CD14-positive monocyte (primary cell): ENCODE measurements around the gene TMEM37. TPM values are rescaled to one million over a fixed set of nuclear protein-coding genes. Genes with fewer than 3 reads are reported as not detected.

Experiments
- DNase-seq, 3 donors: peaks; one replicate each; pipeline ENCODE4 v3.0.0-alpha.2; 2011 to 2022
- H2AFZ ChIP-seq: 2 replicates; pipeline ENCODE4 v1.6.0; 2012; ENCODE audit warnings: mild to moderate bottlenecking, low read depth, low read length, inconsistent platforms; ENCODE audit not compliant: insufficient read depth, poor library complexity, severe bottlenecking
- H3K27ac ChIP-seq, 2 donors: 1 replicate in 1 of 2; 2 replicates in 1 of 2; pipeline ENCODE4 v1.5.1; 2012 to 2013; ENCODE audit warnings: low read length in 2 of 2, control low read depth in 1 of 2, inconsistent platforms in 1 of 2, low read depth in 1 of 2, mild to moderate bottlenecking in 1 of 2
- H3K27me3 ChIP-seq, 2 donors: one replicate each; pipeline versions ENCODE4 v1.6.0 to v1.6.1; 2011 to 2013; ENCODE audit warnings: low read length in 2 of 2; ENCODE audit not compliant: control insufficient read depth in 2 of 2, insufficient read depth in 2 of 2
- H3K36me3 ChIP-seq, 2 donors: replicated peaks in 1 of 2; 1 replicate in 1 of 2; 2 replicates in 1 of 2; pipeline versions ENCODE4 v1.5.1 to v1.6.1; 2012 to 2013; ENCODE audit warnings: low read length in 2 of 2, control low read depth in 1 of 2, inconsistent platforms in 1 of 2, mild to moderate bottlenecking in 1 of 2; ENCODE audit not compliant: insufficient read depth in 2 of 2, control insufficient read depth in 1 of 2
- H3K4me1 ChIP-seq, 2 donors: 1 replicate in 1 of 2; 2 replicates in 1 of 2; pipeline versions ENCODE4 v1.5.1 to v1.6.1; 2012 to 2013; ENCODE audit warnings: low read length in 2 of 2, control low read depth in 1 of 2, inconsistent platforms in 1 of 2, mild to moderate bottlenecking in 1 of 2, moderate library complexity in 1 of 2; ENCODE audit not compliant: insufficient read depth in 2 of 2, control insufficient read depth in 1 of 2
- H3K4me2 ChIP-seq: replicated peaks from 2 replicates; pipeline ENCODE3; 2012; ENCODE audit warnings: low read length, moderate library complexity, mild to moderate bottlenecking; ENCODE audit not compliant: poor library complexity, severe bottlenecking; ENCODE audit errors: extremely low read depth
- H3K4me3 ChIP-seq, 3 experiments: fragments of 200-600 bp in 1 of 3; sonication (generic) in 1 of 3; replicated peaks in 1 of 3; 1 replicate in 2 of 3; 2 replicates in 1 of 3; pipeline ENCODE4 v1.5.1; 2011 to 2013; ENCODE audit warnings: low read length in 3 of 3, mild to moderate bottlenecking in 3 of 3, control low read depth in 2 of 3, low read depth in 2 of 3, inconsistent platforms in 1 of 3, moderate library complexity in 1 of 3
- H3K79me2 ChIP-seq: 2 replicates; pipeline ENCODE4 v1.6.0; 2012; ENCODE audit warnings: mild to moderate bottlenecking, control low read depth, inconsistent platforms, low read length, moderate library complexity; ENCODE audit not compliant: insufficient read depth
- H3K9ac ChIP-seq: 2 replicates; pipeline ENCODE4 v1.6.0; 2017; ENCODE audit warnings: low read length, mild to moderate bottlenecking; ENCODE audit not compliant: insufficient read depth, poor library complexity, severe bottlenecking
- H3K9me3 ChIP-seq, 2 donors: replicated peaks in 1 of 2; 1 replicate in 1 of 2; 2 replicates in 1 of 2; pipeline versions ENCODE4 v1.5.1 to v1.6.1; 2012 to 2013; ENCODE audit warnings: low read length in 2 of 2, control low read depth in 1 of 2; ENCODE audit not compliant: control insufficient read depth in 1 of 2, insufficient read depth in 1 of 2
- H4K20me1 ChIP-seq: 2 replicates; pipeline ENCODE4 v1.6.0; 2012; ENCODE audit warnings: mild to moderate bottlenecking, low read length, control low read depth, moderate library complexity; ENCODE audit not compliant: insufficient read depth
- H3K27ac Mint-ChIP-seq, 7 donors: one replicate each; pipeline ENCODE4 v1.8.0; 2020; ENCODE audit warnings: mild to moderate bottlenecking in 7 of 7, mixed read lengths in 7 of 7, moderate library complexity in 6 of 7, inconsistent platforms in 2 of 7
- H3K27me3 Mint-ChIP-seq, 3 donors: one replicate each; pipeline ENCODE4 v1.8.0; 2021 to 2022; ENCODE audit warnings: low read depth in 3 of 3, mild to moderate bottlenecking in 3 of 3, mixed read lengths in 3 of 3, moderate library complexity in 3 of 3, inconsistent platforms in 1 of 3
- H3K36me3 Mint-ChIP-seq, 2 donors: one replicate each; pipeline ENCODE4 v1.8.0; 2020; ENCODE audit warnings: mixed read lengths in 2 of 2, inconsistent platforms in 1 of 2, mild to moderate bottlenecking in 1 of 2
- H3K4me1 Mint-ChIP-seq: one replicate; pipeline ENCODE4 v1.8.0; 2020; ENCODE audit warnings: mild to moderate bottlenecking, mixed read lengths
- H3K4me3 Mint-ChIP-seq, 2 donors: one replicate each; pipeline ENCODE4 v1.8.0; 2020; ENCODE audit warnings: mild to moderate bottlenecking in 2 of 2, mixed read lengths in 2 of 2, moderate library complexity in 1 of 2
- H3K9me3 Mint-ChIP-seq, 7 donors: one replicate each; pipeline ENCODE4 v1.8.0; 2020 to 2022; ENCODE audit warnings: mixed read lengths in 7 of 7, mild to moderate bottlenecking in 6 of 7, moderate library complexity in 6 of 7, inconsistent platforms in 2 of 7
- CTCF ChIP-seq: fragments of 200-600 bp; IDR thresholded peaks from one replicate; pipeline ENCODE4 v1.8.0; 2022; ENCODE audit warnings: antibody characterized with exemption, mild to moderate bottlenecking
- WGBS: methylation state at CpG from one replicate; pipeline ENCODE4 v1.1.5; 2013; ENCODE audit warnings: missing lambda C conversion rate; ENCODE audit not compliant: insufficient coverage; 5-methylcytosine and 5-hydroxymethylcytosine counted together
- intact Hi-C, 2 donors: fragments of 100-400 bp; cut with micrococcal nuclease; formaldehyde crosslinking; loops; one replicate each; pipeline versions ENCODE4 v1.15.0 to v1.15.1; 2023
- polyA plus RNA-seq, 3 donors: library from polyadenylated mRNA; depleted of rRNA in 1 of 3; unstranded in 2 of 3; stranded (reverse) in 1 of 3; fragments of 300-500 nt in 2 of 3; fragments of >200 nt in 1 of 3; fragmentation: Illumina TruSeq in 2 of 3; gene quantifications; 1 replicate in 2 of 3; 2 replicates in 1 of 3; pipeline ENCODE4 v1.2.3, GENCODE V29; 2012 to 2021

The TMEM37 gene
- polyA plus RNA-seq, 3 donors: not detected

- H3K9me3 ChIP-seq: no peaks in the 10 kb centered on the region
- H2AFZ ChIP-seq: no peak overlapping the region
- H3K79me2 ChIP-seq: no peaks in the 10 kb centered on the region
- Mint-ChIP-seq H3K27me3 (peaks cover 0 to 3% (median 3%) of the 10 kb centered on the region in 3 donors), H3K36me3 (no peaks in the 10 kb centered on the region), H3K4me3 (no peak overlapping the region), H3K4me1 (no peaks in the 10 kb centered on the region), H3K9me3 (no peaks in the 10 kb centered on the region), H3K27ac (no peak overlapping the region)
- no peaks in the 10 kb centered on the region for H4K20me1 ChIP-seq
- H3K27ac ChIP-seq: no peak overlapping the region
- TF ChIP-seq CTCF: no peak
- intact Hi-C loops: no loop called here
- no peak overlapping the region for H3K4me3 ChIP-seq
- H3K27me3 ChIP-seq: no peaks in the 10 kb centered on the region
- 80% methylated on average over 3 of the region's 6 CpGs for WGBS
- no peaks in the 10 kb centered on the region for H3K36me3 ChIP-seq
- H3K4me1 ChIP-seq: no peaks in the 10 kb centered on the region
- DNase-seq: no peak
- no peak overlapping the region for H3K9ac ChIP-seq
- no peak overlapping the region for H3K4me2 ChIP-seq
Observed at GRCh38 chr2:119469131-119469530, 37.5 kb downstream of the TMEM37 start.

GRCh38 chr2:119469661-119470297, 38.1 kb downstream of the TMEM37 start:
- WGBS: no CpG with 5 or more reads among the region's 2 CpGs
- H3K9me3 ChIP-seq: no peaks in the 10 kb centered on the region
- H3K36me3 ChIP-seq: no peaks in the 10 kb centered on the region
- no peak overlapping the region for H2AFZ ChIP-seq
- H3K4me3 ChIP-seq: no peak overlapping the region
- intact Hi-C loops: no loop called here
- DNase-seq: no peak
- no peaks in the 10 kb centered on the region for H4K20me1 ChIP-seq
- no peaks in the 10 kb centered on the region for H3K79me2 ChIP-seq
- H3K9ac ChIP-seq: no peak overlapping the region
- Mint-ChIP-seq H3K4me3 (no peak overlapping the region), H3K36me3 (no peaks in the 10 kb centered on the region), H3K27ac (peak overlapping the region in 1 of 7 donors; percentile 51), H3K9me3 (no peaks in the 10 kb centered on the region), H3K27me3 (peaks cover 0 to 3% (median 3%) of the 10 kb centered on the region in 3 donors), H3K4me1 (no peaks in the 10 kb centered on the region)
- H3K4me1 ChIP-seq: no peaks in the 10 kb centered on the region
- H3K27ac ChIP-seq: no peak overlapping the region
- no peaks in the 10 kb centered on the region for H3K27me3 ChIP-seq
- TF ChIP-seq CTCF: no peak
- H3K4me2 ChIP-seq: no peak overlapping the region
